Testis (tissue), 3 donors: Measurements from ENCODE around the gene VSIG10. TPM values are rescaled to one million over a fixed set of nuclear protein-coding genes. Genes with fewer than 3 reads are reported as not detected.

ENCODE experiments used
- DNase-seq: peaks from one replicate; pipeline ENCODE4 v3.0.0-alpha.2; 2019
- H3K27ac ChIP-seq, 2 donors: fragments of 200-600 bp; sonication (generic); one replicate each; pipeline ENCODE4 v1.5.1; 2019
- H3K27me3 ChIP-seq: fragments of 200-600 bp; sonication (generic); one replicate; pipeline ENCODE4 v1.5.1; 2019
- H3K36me3 ChIP-seq: fragments of 200-600 bp; sonication (generic); one replicate; pipeline ENCODE4 v1.5.1; 2017; ENCODE audit warnings: low read depth; ENCODE audit errors: missing control alignments
- H3K4me1 ChIP-seq: fragments of 200-600 bp; sonication (generic); one replicate; pipeline ENCODE4 v1.5.1; 2019
- H3K4me3 ChIP-seq, 2 donors: fragments of 200-600 bp; sonication (generic); one replicate each; pipeline ENCODE4 v1.5.1; 2017 to 2019
- H3K9me3 ChIP-seq: fragments of 200-600 bp; sonication (generic); one replicate; pipeline ENCODE4 v1.5.1; 2017
- POLR2A ChIP-seq: fragments of 450-650 bp; IDR thresholded peaks from one replicate; pipeline ENCODE4 v1.6.1; 2017; ENCODE audit warnings: antibody characterized with exemption, mild to moderate bottlenecking, moderate library complexity
- WGBS, 2 donors: methylation state at CpG; one replicate each; pipeline ENCODE4 v1.1.5; 2018; 5-methylcytosine and 5-hydroxymethylcytosine counted together
- intact Hi-C: fragments of 100-400 bp; cut with DNase I; formaldehyde crosslinking; loops from one replicate; pipeline ENCODE4 v1.15.1; 2023; ENCODE audit warnings: low total_unique reads
- polyA plus RNA-seq: library from polyadenylated mRNA; stranded (reverse); fragments of 350-450 nt; fragmentation: Illumina TruSeq; extraction: RNeasy Lipid Tissue Mini Kit (QIAGEN cat#74804); gene quantifications from one replicate; pipeline ENCODE4 v1.2.3, GENCODE V29; 2014; ENCODE audit warnings: low read depth, low replicate concordance; ENCODE audit not compliant: insufficient read depth
- total RNA-seq, 2 donors: library from RNA; depleted of rRNA; stranded (reverse); fragments of >200 nt; gene quantifications; one replicate each; pipeline ENCODE4 v1.2.3, GENCODE V29; 2016
- TF ChIP-seq, protein P1 (sequence below), 3 experiments: fragments of 450-650 bp in 2 of 3; fragments of 200-600 bp in 1 of 3; sonication (generic) in 1 of 3; IDR thresholded peaks; one replicate each; pipeline ENCODE4 v1.5.1; 2016 to 2019; ENCODE audit warnings: antibody characterized with exemption in 3 of 3, mild to moderate bottlenecking in 2 of 3, moderate library complexity in 1 of 3

Gene VSIG10
- total and polyA plus RNA-seq, 3 donors from 2014 or later, result 14.8 to 51.0 (median 43.2) TPM

DNA sequence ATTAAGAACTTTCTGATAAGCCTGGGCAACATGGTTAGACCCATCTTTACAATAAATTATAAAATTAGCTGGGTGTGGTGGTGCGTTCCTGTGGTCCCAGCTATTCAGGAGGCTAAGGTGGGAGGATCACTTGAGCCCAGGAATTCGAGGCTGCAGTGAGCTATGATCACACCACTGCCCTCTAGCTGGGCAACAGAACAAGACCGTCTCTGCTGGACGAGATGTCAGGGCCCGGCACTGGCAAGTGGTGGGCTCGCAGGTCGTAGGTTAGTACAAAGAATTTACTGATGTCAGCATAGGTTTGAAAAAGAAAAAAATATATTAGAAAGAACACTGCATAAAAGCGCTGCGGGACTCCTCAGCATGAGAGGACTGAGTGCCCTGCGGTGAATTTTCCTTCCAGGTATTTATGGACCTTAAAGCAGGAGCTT lies 15.7 kb upstream of the VSIG10 start:
- 79 to 80% methylated on average over 10 of the region's 10 CpGs for WGBS, 2 donors
- intact Hi-C loops, result no loop called here
- Histone ChIP-seq H3K4me3 (no peak overlapping the region), H3K4me1 (peaks cover 27% of the 10 kb centered on the region), H3K27me3 (no peaks in the 10 kb centered on the region), H3K36me3 (no peaks in the 10 kb centered on the region), H3K9me3 (no peaks in the 10 kb centered on the region), H3K27ac (peak overlapping the region; percentile 43 to 50)
- TF ChIP-seq, protein P1, sequence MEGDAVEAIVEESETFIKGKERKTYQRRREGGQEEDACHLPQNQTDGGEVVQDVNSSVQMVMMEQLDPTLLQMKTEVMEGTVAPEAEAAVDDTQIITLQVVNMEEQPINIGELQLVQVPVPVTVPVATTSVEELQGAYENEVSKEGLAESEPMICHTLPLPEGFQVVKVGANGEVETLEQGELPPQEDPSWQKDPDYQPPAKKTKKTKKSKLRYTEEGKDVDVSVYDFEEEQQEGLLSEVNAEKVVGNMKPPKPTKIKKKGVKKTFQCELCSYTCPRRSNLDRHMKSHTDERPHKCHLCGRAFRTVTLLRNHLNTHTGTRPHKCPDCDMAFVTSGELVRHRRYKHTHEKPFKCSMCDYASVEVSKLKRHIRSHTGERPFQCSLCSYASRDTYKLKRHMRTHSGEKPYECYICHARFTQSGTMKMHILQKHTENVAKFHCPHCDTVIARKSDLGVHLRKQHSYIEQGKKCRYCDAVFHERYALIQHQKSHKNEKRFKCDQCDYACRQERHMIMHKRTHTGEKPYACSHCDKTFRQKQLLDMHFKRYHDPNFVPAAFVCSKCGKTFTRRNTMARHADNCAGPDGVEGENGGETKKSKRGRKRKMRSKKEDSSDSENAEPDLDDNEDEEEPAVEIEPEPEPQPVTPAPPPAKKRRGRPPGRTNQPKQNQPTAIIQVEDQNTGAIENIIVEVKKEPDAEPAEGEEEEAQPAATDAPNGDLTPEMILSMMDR (IDR thresholded peaks at IDR 0.05), result no peak
- TF ChIP-seq POLR2A, result no peak
- no peak for DNase-seq

DNA sequence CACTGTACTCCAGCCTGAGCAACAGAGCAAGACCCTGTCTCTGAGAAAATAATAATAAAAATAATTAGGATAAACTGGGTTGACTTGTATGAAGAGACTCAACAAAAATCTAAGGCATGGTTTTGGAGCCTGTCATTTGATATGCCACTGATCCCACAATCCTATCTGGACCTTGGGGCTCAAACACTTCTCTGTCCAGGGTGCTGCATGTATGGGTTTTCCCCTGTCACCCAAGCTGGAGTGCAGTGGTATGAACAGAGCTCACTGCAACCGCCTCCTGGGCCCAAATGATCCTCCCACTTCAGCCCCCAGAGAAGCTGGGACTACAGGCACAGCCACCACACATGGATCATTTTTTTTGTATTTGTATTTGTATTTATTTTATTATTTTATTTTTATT lies 5.3 kb upstream of the VSIG10 start:
- Histone ChIP-seq H3K27me3 (no peaks in the 10 kb centered on the region), H3K4me1 (no peaks in the 10 kb centered on the region), H3K4me3 (no peak overlapping the region), H3K36me3 (no peaks in the 10 kb centered on the region), H3K27ac (no peak overlapping the region), H3K9me3 (no peaks in the 10 kb centered on the region)
- TF ChIP-seq, protein P1 (IDR thresholded peaks at IDR 0.05), result no peak
- no peak for TF ChIP-seq POLR2A
- no peak for DNase-seq
- WGBS, 2 donors, result 75 to 81% methylated on average over 1 of the region's 1 CpG
- intact Hi-C loops, result no loop called here

DNA sequence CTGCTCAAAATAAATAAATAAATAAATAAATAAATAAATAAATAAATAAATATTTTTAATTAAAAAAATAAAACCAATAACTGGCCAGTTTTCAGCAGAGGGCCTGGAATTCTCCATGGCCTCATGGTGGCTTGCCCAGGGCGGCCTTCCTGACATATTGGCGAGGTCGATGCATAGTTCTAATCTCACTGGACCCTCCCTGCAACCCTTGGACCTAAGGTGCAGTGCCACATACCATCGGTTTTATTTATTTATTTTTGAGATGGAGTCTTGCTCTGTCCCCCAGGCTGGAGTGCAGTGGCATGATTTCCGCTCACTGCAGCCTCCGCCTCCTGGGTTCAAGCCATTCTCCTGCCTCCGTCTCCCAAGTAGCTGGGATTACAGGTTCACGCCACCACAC lies 3.9 kb upstream of the VSIG10 start:
- H3K9me3 ChIP-seq, result no peaks in the 10 kb centered on the region
- 87 to 93% methylated on average over 8 of the region's 8 CpGs for WGBS, 2 donors
- DNase-seq, result no peak
- no peak overlapping the region for H3K27ac ChIP-seq
- no peak overlapping the region for H3K4me3 ChIP-seq
- no peaks in the 10 kb centered on the region for H3K36me3 ChIP-seq
- TF ChIP-seq POLR2A, result no peak
- TF ChIP-seq, protein P1 (IDR thresholded peaks at IDR 0.05), result no peak
- intact Hi-C loops, result no loop called here
- no peaks in the 10 kb centered on the region for H3K27me3 ChIP-seq
- no peaks in the 10 kb centered on the region for H3K4me1 ChIP-seq

DNA sequence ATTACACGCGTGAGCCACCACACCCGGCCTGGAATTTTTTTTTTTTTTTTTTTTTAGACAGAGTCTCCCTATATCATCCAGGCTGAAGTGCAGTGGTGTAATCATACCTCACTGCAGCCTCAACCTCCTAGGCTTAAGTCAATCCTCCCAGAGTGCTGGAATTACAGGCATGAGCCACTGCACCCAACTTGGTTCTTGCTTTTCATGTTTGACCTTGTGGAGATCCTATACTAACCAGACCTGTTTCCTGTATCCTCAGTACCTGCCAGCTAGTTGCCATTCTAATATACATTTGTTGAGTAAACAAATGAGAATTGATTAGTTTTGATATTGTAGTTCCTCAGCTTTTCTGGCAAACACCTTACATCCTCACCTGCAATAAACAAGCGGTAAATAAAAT lies 3.2 kb upstream of the VSIG10 start:
- WGBS, 2 donors, result 89 to 92% methylated on average over 4 of the region's 4 CpGs
- TF ChIP-seq POLR2A, result no peak
- TF ChIP-seq, protein P1 (IDR thresholded peaks at IDR 0.05), result no peak

DNA sequence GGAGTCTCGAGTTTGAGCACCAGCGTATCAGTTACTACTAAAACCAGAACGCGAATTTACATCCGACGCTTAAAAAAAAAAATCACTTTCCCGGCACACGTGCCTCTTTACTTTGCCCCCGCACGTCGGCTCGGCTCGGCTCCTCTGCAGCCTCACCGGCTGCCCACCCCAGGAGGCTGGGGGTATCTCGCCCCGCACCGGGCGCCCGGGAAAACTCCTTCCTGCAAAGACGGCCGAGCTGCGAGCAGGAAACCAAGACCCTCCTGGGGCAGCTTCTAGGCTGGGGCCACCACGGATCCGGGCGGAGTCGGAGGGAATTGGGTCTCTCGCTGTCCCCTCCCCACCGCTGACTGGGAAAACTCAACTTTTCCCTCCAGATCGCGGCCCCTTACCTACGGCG lies 610 bp downstream of the VSIG10 start:
- peak overlapping the region; percentile 71 to 75 for H3K27ac ChIP-seq
- no peaks in the 10 kb centered on the region for H3K9me3 ChIP-seq
- TF ChIP-seq, protein P1 (IDR thresholded peaks at IDR 0.05), result no peak
- TF ChIP-seq POLR2A, result no peak
- DNase-seq, result peak; percentile 43
- H3K4me3 ChIP-seq, result peak overlapping the region; percentile 63 to 82
- H3K4me1 ChIP-seq, result no peaks in the 10 kb centered on the region
- H3K36me3 ChIP-seq, result no peaks in the 10 kb centered on the region
- H3K27me3 ChIP-seq, result no peaks in the 10 kb centered on the region
- 0 to 1% methylated on average over 9 to 30 of the region's 32 CpGs for WGBS, 2 donors
- intact Hi-C loops, result no loop called here

More for the DNA sequence above, 3.2 kb upstream of the VSIG10 start:
- Histone ChIP-seq H3K36me3 (no peaks in the 10 kb centered on the region), H3K9me3 (no peaks in the 10 kb centered on the region), H3K27ac (no peak overlapping the region), H3K4me1 (no peaks in the 10 kb centered on the region), H3K4me3 (no peak overlapping the region), H3K27me3 (no peaks in the 10 kb centered on the region)
- no peak for DNase-seq
- intact Hi-C loops, result no loop called here
